ENCODE results near the gene LCE3D.

DNA sequence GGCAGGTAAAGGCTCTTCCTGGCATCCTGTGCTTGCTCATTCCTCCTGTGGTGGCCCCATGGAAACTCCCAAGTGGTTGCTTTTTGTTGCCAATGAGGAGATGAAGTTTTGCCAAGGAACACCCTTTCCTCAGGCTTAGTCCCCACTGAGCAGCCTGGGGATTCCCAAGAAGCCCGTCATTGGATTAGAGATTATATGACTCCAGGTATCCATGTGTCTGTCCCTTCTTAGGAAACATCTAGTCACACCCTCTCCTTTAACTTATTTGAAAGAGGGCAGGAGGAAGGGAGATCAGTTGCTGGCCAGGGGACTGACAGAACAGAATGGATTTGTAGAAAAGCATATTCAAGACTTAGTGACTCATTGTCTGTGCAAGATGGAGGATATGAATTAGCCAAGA, 46.4 kb upstream of the LCE3D start:
- TF ChIP-seq, protein P1, sequence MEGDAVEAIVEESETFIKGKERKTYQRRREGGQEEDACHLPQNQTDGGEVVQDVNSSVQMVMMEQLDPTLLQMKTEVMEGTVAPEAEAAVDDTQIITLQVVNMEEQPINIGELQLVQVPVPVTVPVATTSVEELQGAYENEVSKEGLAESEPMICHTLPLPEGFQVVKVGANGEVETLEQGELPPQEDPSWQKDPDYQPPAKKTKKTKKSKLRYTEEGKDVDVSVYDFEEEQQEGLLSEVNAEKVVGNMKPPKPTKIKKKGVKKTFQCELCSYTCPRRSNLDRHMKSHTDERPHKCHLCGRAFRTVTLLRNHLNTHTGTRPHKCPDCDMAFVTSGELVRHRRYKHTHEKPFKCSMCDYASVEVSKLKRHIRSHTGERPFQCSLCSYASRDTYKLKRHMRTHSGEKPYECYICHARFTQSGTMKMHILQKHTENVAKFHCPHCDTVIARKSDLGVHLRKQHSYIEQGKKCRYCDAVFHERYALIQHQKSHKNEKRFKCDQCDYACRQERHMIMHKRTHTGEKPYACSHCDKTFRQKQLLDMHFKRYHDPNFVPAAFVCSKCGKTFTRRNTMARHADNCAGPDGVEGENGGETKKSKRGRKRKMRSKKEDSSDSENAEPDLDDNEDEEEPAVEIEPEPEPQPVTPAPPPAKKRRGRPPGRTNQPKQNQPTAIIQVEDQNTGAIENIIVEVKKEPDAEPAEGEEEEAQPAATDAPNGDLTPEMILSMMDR (IDR thresholded peaks at IDR 0.05), result no peak
- TF ChIP-seq POLR2A (IDR thresholded peaks at IDR 0.05), result no peak

Measured in thyroid gland (tissue), 4 donors.